GM23338 (cell line): ENCODE measurements around the gene REL. TPM values are rescaled to one million over a fixed set of nuclear protein-coding genes. Genes with fewer than 3 reads are reported as not detected.
"Not testable (repeated sequence)": the region's sequence is repeated elsewhere in the genome, so short reads cannot be mapped to it uniquely, and the experiment has no call there.

Source experiments
- ATAC-seq: fragments of 200-7000 bp; cut with Tn5 transposase; 3 replicates; pipeline ENCODE4 v1.9.1; 2020
- DNase-seq: peaks from one replicate; pipeline ENCODE4 v3.0.0-alpha.2; 2015; ENCODE audit warnings: low spot score
- H2AFZ ChIP-seq: fragments of 200-600 bp; sonication (generic); 2 replicates; pipeline ENCODE4 v1.8.0; 2016; ENCODE audit warnings: antibody characterized with exemption, mild to moderate bottlenecking, moderate library complexity
- H3F3A ChIP-seq: fragments of 200-600 bp; sonication (generic); replicated peaks from 2 replicates; pipeline ENCODE4 v1.8.0; 2017; ENCODE audit warnings: antibody characterized with exemption, mixed run types, low read depth
- H3K27ac ChIP-seq: fragments of 200-600 bp; sonication (generic); 2 replicates; pipeline ENCODE4 v1.6.1; 2016; ENCODE audit warnings: low read depth
- H3K27me3 ChIP-seq: fragments of 200-600 bp; sonication (generic); 2 replicates; pipeline ENCODE4 v1.8.0; 2016; ENCODE audit warnings: mild to moderate bottlenecking, mixed run types, moderate library complexity; ENCODE audit not compliant: insufficient read depth
- H3K36me3 ChIP-seq: fragments of 200-600 bp; sonication (generic); 2 replicates; pipeline ENCODE4 v1.8.0; 2016; ENCODE audit warnings: mild to moderate bottlenecking; ENCODE audit not compliant: insufficient read depth
- H3K4me1 ChIP-seq: fragments of 200-600 bp; sonication (generic); 2 replicates; pipeline ENCODE4 v1.8.0; 2016; ENCODE audit warnings: mild to moderate bottlenecking, moderate library complexity; ENCODE audit not compliant: insufficient read depth
- H3K4me2 ChIP-seq: fragments of 200-600 bp; sonication (generic); 2 replicates; pipeline ENCODE4 v1.7.1; 2017; ENCODE audit warnings: mixed run types
- H3K4me3 ChIP-seq: fragments of 200-600 bp; sonication (generic); 2 replicates; pipeline ENCODE4 v1.6.1; 2016; ENCODE audit warnings: mixed run types
- H3K79me2 ChIP-seq: fragments of 200-600 bp; sonication (generic); replicated peaks from 2 replicates; pipeline ENCODE4 v1.8.0; 2017; ENCODE audit warnings: mild to moderate bottlenecking; ENCODE audit not compliant: insufficient read depth
- H3K9me2 ChIP-seq: fragments of 200-600 bp; sonication (generic); 2 replicates; pipeline ENCODE4 v1.8.0; 2017; ENCODE audit not compliant: insufficient read depth
- H4K20me1 ChIP-seq: fragments of 200-600 bp; sonication (generic); replicated peaks from 2 replicates; pipeline ENCODE4 v1.8.0; 2017; ENCODE audit warnings: mild to moderate bottlenecking; ENCODE audit not compliant: insufficient read depth
- H3K27ac Mint-ChIP-seq: 2 replicates; pipeline ENCODE4 v1.8.0; 2020; ENCODE audit warnings: inconsistent platforms, mild to moderate bottlenecking, moderate library complexity, mixed read lengths
- H3K27me3 Mint-ChIP-seq: 3 replicates; pipeline ENCODE4 v1.8.0; 2022; ENCODE audit warnings: low read depth, mild to moderate bottlenecking, moderate library complexity, mixed read lengths, inconsistent platforms; ENCODE audit not compliant: insufficient read depth, poor library complexity
- H3K36me3 Mint-ChIP-seq: 3 replicates; pipeline ENCODE4 v1.8.0; 2021; ENCODE audit warnings: low read depth, mild to moderate bottlenecking, inconsistent platforms, moderate library complexity, mixed read lengths
- H3K4me1 Mint-ChIP-seq: 3 replicates; pipeline ENCODE4 v1.8.0; 2020; ENCODE audit warnings: mild to moderate bottlenecking, inconsistent platforms, mixed read lengths
- H3K4me3 Mint-ChIP-seq: 3 replicates; pipeline ENCODE4 v1.8.0; 2021; ENCODE audit warnings: moderate library complexity, mild to moderate bottlenecking, inconsistent platforms, mixed read lengths
- H3K9me3 Mint-ChIP-seq: 3 replicates; pipeline ENCODE4 v1.8.0; 2020; ENCODE audit warnings: moderate library complexity, mild to moderate bottlenecking, inconsistent platforms, mixed read lengths
- CREB1 ChIP-seq: fragments of 250-450 bp; sonication (Bioruptor Pico); IDR thresholded peaks from 2 replicates; pipeline ENCODE4 v1.5.0; 2020; ENCODE audit warnings: low read depth, mild to moderate bottlenecking, moderate library complexity
- CTCF ChIP-seq, 2 experiments: fragments of 200-600 bp in 1 of 2; sonication (generic) in 1 of 2; conservative IDR thresholded peaks; 2 replicates each; pipeline versions ENCODE4 v1.5.1 to v1.6.1; 2016 to 2017; ENCODE audit warnings: antibody characterized with exemption in 2 of 2, low read depth in 2 of 2, mild to moderate bottlenecking in 2 of 2, moderate library complexity in 1 of 2
- ETS1 ChIP-seq: IDR thresholded peaks from 2 replicates; pipeline ENCODE4 v1.6.1; 2016; ENCODE audit warnings: antibody characterized with exemption
- EZH2 ChIP-seq: fragments of 200-600 bp; sonication (generic); IDR thresholded peaks from one replicate; pipeline ENCODE4 v1.8.0; 2017; ENCODE audit warnings: antibody characterized with exemption, mild to moderate bottlenecking, low read depth; ENCODE audit not compliant: unreplicated experiment
- EZH2phosphoT487 ChIP-seq: fragments of 200-600 bp; sonication (generic); IDR thresholded peaks from one replicate; pipeline ENCODE4 v1.8.1; 2018; ENCODE audit warnings: antibody characterized with exemption; ENCODE audit not compliant: unreplicated experiment
- NANOG ChIP-seq: IDR thresholded peaks from 2 replicates; pipeline ENCODE4 v1.6.1; 2016; ENCODE audit warnings: antibody characterized with exemption, borderline replicate concordance
- POLR2AphosphoS5 ChIP-seq: IDR thresholded peaks from 2 replicates; pipeline ENCODE4 v1.6.1; 2016; ENCODE audit warnings: antibody characterized with exemption, low read depth
- REST ChIP-seq: IDR thresholded peaks from one replicate; pipeline ENCODE4 v1.6.1; 2018; ENCODE audit warnings: antibody characterized with exemption; ENCODE audit not compliant: unreplicated experiment
- STAT1 ChIP-seq: IDR thresholded peaks from one replicate; pipeline ENCODE4 v1.6.1; 2016; ENCODE audit warnings: antibody characterized with exemption; ENCODE audit not compliant: unreplicated experiment
- ZNF114 ChIP-seq: fragments of 250-450 bp; sonication (Bioruptor Pico); IDR thresholded peaks from 2 replicates; pipeline ENCODE4 v1.5.0; 2020; ENCODE audit warnings: mild to moderate bottlenecking, moderate library complexity
- polyA plus RNA-seq: library from polyadenylated mRNA; unstranded; fragments of >200 nt; fragmentation: Nextera tagmentation; extraction: Ambion mirVana; gene quantifications from 2 replicates; pipeline ENCODE4 v1.2.1, GENCODE V29; 2016
- total RNA-seq: library from RNA; depleted of rRNA; stranded (reverse); fragments of >200 nt; shearing (Covaris generic); gene quantifications from 2 replicates; pipeline ENCODE4 v1.2.3, GENCODE V29; 2014

Gene REL
- total and polyA plus RNA-seq, 2 experiments from 2014 or later: 4.1 to 8.0 TPM

GRCh38 chr2:60889581-60890392 is 8.4 kb downstream of the REL start:
- H3K4me3 Mint-ChIP-seq, H3K36me3 Mint-ChIP-seq, H3K27me3 ChIP-seq, H3K4me1 Mint-ChIP-seq, H3K27ac ChIP-seq, DNase-seq, H4K20me1 ChIP-seq, H3F3A ChIP-seq, ATAC-seq, H3K9me3 Mint-ChIP-seq, H3K27ac Mint-ChIP-seq, H3K9me2 ChIP-seq, H3K4me1 ChIP-seq, H2AFZ ChIP-seq, H3K36me3 ChIP-seq, H3K4me2 ChIP-seq, H3K79me2 ChIP-seq, H3K27me3 Mint-ChIP-seq, H3K4me3 ChIP-seq: not testable (repeated sequence)

GRCh38 chr2:60890393-60890707 is 9.0 kb downstream of the REL start:
- no peak overlapping the region for H3K4me3 ChIP-seq
- Mint-ChIP-seq H3K36me3 (no peaks in the 10 kb centered on the region), H3K4me3 (no peak overlapping the region), H3K27me3 (peaks cover 2% of the 10 kb centered on the region), H3K9me3 (no peaks in the 10 kb centered on the region), H3K27ac (no peak overlapping the region), H3K4me1 (peaks cover 4% of the 10 kb centered on the region; the same call in 2 of the 3 replicates)
- no peaks in the 10 kb centered on the region; the same call in 1 of the 2 replicates for H4K20me1 ChIP-seq
- TF ChIP-seq POLR2AphosphoS5 (no peak), ETS1 (no peak), NANOG (no peak), EZH2 (no peak), CTCF (conservative IDR thresholded peaks at IDR 0.05; ENCODE audit: low read depth in 2 of 2) (no peak), REST (no peak), STAT1 (no peak), ZNF114 (CRISPR knock-in tag) (no peak), EZH2phosphoT487 (no peak), CREB1 (CRISPR knock-in tag) (no peak)
- DNase-seq: no peak
- peaks cover 5% of the 10 kb centered on the region; the same call in 1 of the 2 replicates for H3K79me2 ChIP-seq
- no peak overlapping the region for H2AFZ ChIP-seq
- H3K4me2 ChIP-seq: no peak overlapping the region
- no peaks in the 10 kb centered on the region for H3K27me3 ChIP-seq
- no peaks in the 10 kb centered on the region for H3F3A ChIP-seq
- no peak for ATAC-seq
- no peaks in the 10 kb centered on the region for H3K9me2 ChIP-seq
- peaks cover 5% of the 10 kb centered on the region for H3K4me1 ChIP-seq
- H3K36me3 ChIP-seq: no peaks in the 10 kb centered on the region
- H3K27ac ChIP-seq: no peak overlapping the region
